Neural progenitor cell (in vitro differentiated cells): ENCODE data around the gene NLK. TPM values are rescaled to one million over a fixed set of nuclear protein-coding genes. Genes with fewer than 3 reads are reported as not detected.

Experiments used
- DNase-seq: peaks from one replicate; pipeline ENCODE4 v3.0.0-alpha.2; 2016; ENCODE audit warnings: low spot score
- H2AFZ ChIP-seq: fragments of 200-600 bp; sonication (generic); replicated peaks from 2 replicates; pipeline ENCODE4 v1.6.1; 2016; ENCODE audit warnings: antibody characterized with exemption
- H3F3A ChIP-seq: fragments of 200-600 bp; sonication (generic); 2 replicates; pipeline ENCODE4 v1.6.1; 2016; ENCODE audit warnings: antibody characterized with exemption, low read depth
- H3K27ac ChIP-seq: fragments of 200-600 bp; sonication (generic); 2 replicates; pipeline ENCODE4 v1.5.1; 2016; ENCODE audit warnings: mild to moderate bottlenecking
- H3K27me3 ChIP-seq: fragments of 200-600 bp; sonication (generic); 2 replicates; pipeline ENCODE4 v1.6.1; 2016; ENCODE audit warnings: mild to moderate bottlenecking, moderate library complexity
- H3K36me3 ChIP-seq: fragments of 200-600 bp; sonication (generic); 2 replicates; pipeline ENCODE4 v1.5.1; 2016
- H3K4me1 ChIP-seq: fragments of 200-600 bp; sonication (generic); 2 replicates; pipeline ENCODE4 v1.6.1; 2016; ENCODE audit warnings: mixed run types
- H3K4me2 ChIP-seq: fragments of 200-600 bp; sonication (generic); 2 replicates; pipeline ENCODE4 v1.6.1; 2016
- H3K4me3 ChIP-seq: fragments of 200-600 bp; sonication (generic); 2 replicates; pipeline ENCODE4 v1.5.1; 2016
- H3K79me2 ChIP-seq: fragments of 200-600 bp; sonication (generic); 2 replicates; pipeline ENCODE4 v1.6.1; 2016; ENCODE audit warnings: low read depth
- H3K9ac ChIP-seq: fragments of 200-600 bp; sonication (generic); 2 replicates; pipeline ENCODE4 v1.6.1; 2016
- H3K9me3 ChIP-seq: fragments of 200-600 bp; sonication (generic); 2 replicates; pipeline ENCODE4 v1.5.1; 2016; ENCODE audit warnings: low read depth
- H4K20me1 ChIP-seq: fragments of 200-600 bp; sonication (generic); 2 replicates; pipeline ENCODE4 v1.6.1; 2016; ENCODE audit warnings: low read depth
- H3K27ac Mint-ChIP-seq: 3 replicates; pipeline ENCODE4 v1.8.0; 2021; ENCODE audit warnings: mixed read lengths
- H3K27me3 Mint-ChIP-seq: 2 replicates; pipeline ENCODE4 v1.8.0; 2022; ENCODE audit warnings: low read depth, mild to moderate bottlenecking, inconsistent platforms, moderate library complexity, mixed read lengths; ENCODE audit not compliant: insufficient read depth
- H3K36me3 Mint-ChIP-seq: 3 replicates; pipeline ENCODE4 v1.8.0; 2021; ENCODE audit warnings: mixed read lengths
- H3K4me1 Mint-ChIP-seq: 3 replicates; pipeline ENCODE4 v1.8.0; 2021; ENCODE audit warnings: mixed read lengths
- H3K4me3 Mint-ChIP-seq: 3 replicates; pipeline ENCODE4 v1.8.0; 2021; ENCODE audit warnings: mild to moderate bottlenecking, moderate library complexity, mixed read lengths
- H3K9me3 Mint-ChIP-seq: 3 replicates; pipeline ENCODE4 v1.8.0; 2020; ENCODE audit warnings: mixed read lengths
- EZH2 ChIP-seq: fragments of 200-600 bp; sonication (generic); IDR thresholded peaks from 2 replicates; pipeline ENCODE4 v1.6.1; 2017; ENCODE audit warnings: antibody characterized with exemption, mild to moderate bottlenecking, moderate library complexity
- EZH2phosphoT487 ChIP-seq: fragments of 200-600 bp; sonication (generic); IDR thresholded peaks from 2 replicates; pipeline ENCODE4 v1.6.1; 2017; ENCODE audit warnings: antibody characterized with exemption
- total RNA-seq: library from RNA; depleted of rRNA; stranded (reverse); fragments of >200 nt; gene quantifications from 2 replicates; pipeline ENCODE4 v1.2.3, GENCODE V29; 2015; ENCODE audit warnings: low replicate concordance
- TF ChIP-seq, protein P1 (sequence below): fragments of 200-600 bp; sonication (generic); IDR thresholded peaks from 2 replicates; pipeline ENCODE4 v1.5.1; 2017; ENCODE audit warnings: antibody characterized with exemption, mild to moderate bottlenecking

NLK gene
- total RNA-seq, 1 donor from 2014 or later: 61.7 TPM

- H2AFZ ChIP-seq: no peak overlapping the region
- no peaks in the 10 kb centered on the region for H4K20me1 ChIP-seq
- H3K79me2 ChIP-seq: no peaks in the 10 kb centered on the region
- H3K9me3 ChIP-seq: no peaks in the 10 kb centered on the region
- H3K27ac Mint-ChIP-seq: no peak overlapping the region
- no peak overlapping the region for H3K27ac ChIP-seq
- H3F3A ChIP-seq: no peaks in the 10 kb centered on the region
- no peaks in the 10 kb centered on the region for H3K4me1 Mint-ChIP-seq
- H3K4me3 ChIP-seq: no peak overlapping the region
- H3K9ac ChIP-seq: no peak overlapping the region
- TF ChIP-seq, protein P1, sequence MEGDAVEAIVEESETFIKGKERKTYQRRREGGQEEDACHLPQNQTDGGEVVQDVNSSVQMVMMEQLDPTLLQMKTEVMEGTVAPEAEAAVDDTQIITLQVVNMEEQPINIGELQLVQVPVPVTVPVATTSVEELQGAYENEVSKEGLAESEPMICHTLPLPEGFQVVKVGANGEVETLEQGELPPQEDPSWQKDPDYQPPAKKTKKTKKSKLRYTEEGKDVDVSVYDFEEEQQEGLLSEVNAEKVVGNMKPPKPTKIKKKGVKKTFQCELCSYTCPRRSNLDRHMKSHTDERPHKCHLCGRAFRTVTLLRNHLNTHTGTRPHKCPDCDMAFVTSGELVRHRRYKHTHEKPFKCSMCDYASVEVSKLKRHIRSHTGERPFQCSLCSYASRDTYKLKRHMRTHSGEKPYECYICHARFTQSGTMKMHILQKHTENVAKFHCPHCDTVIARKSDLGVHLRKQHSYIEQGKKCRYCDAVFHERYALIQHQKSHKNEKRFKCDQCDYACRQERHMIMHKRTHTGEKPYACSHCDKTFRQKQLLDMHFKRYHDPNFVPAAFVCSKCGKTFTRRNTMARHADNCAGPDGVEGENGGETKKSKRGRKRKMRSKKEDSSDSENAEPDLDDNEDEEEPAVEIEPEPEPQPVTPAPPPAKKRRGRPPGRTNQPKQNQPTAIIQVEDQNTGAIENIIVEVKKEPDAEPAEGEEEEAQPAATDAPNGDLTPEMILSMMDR: no peak
- H3K9me3 Mint-ChIP-seq: peaks cover 7% of the 10 kb centered on the region
- H3K27me3 Mint-ChIP-seq: peaks cover 6% of the 10 kb centered on the region
- H3K36me3 ChIP-seq: no peaks in the 10 kb centered on the region
- no peaks in the 10 kb centered on the region for H3K4me1 ChIP-seq
- H3K4me2 ChIP-seq: no peak overlapping the region
- no peaks in the 10 kb centered on the region for H3K27me3 ChIP-seq
- DNase-seq: no peak
- H3K36me3 Mint-ChIP-seq: no peaks in the 10 kb centered on the region
- no peak overlapping the region for H3K4me3 Mint-ChIP-seq
Observed at GRCh38 chr17:28216528-28216927, 174.1 kb downstream of the NLK start.

DNA sequence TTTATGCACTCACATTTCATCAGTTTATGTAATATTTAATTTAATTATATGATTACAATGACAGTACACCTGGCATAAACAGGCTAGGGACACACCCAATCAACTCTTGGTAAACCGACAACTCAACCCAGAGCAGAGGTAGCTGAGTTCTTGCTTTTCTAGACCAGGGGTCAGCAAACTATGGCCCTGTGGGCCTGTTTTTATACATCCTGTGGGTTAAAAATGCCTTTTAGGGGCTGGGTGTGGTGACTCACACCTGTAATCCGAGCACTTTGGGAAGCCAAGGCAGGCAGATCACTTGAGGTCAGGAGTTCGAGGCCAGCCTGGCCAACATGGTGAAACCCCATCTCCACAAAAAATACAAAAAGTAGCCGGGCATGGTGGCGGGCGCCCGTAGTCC is 177.3 kb downstream of the NLK start:
- no peaks in the 10 kb centered on the region for H3K4me1 ChIP-seq
- TF ChIP-seq, protein P1: no peak
- TF ChIP-seq EZH2: no peak
- no peak for TF ChIP-seq EZH2phosphoT487
- H3K27me3 Mint-ChIP-seq: peaks cover 8% of the 10 kb centered on the region
- no peak overlapping the region for H3K4me3 Mint-ChIP-seq
- DNase-seq: no peak
- H3K79me2 ChIP-seq: no peaks in the 10 kb centered on the region
- H3K4me2 ChIP-seq: no peak overlapping the region
- no peak overlapping the region for H3K4me3 ChIP-seq
- H3K9me3 Mint-ChIP-seq: peaks cover 10% of the 10 kb centered on the region
- H3F3A ChIP-seq: no peaks in the 10 kb centered on the region
- H2AFZ ChIP-seq: no peak overlapping the region
- no peaks in the 10 kb centered on the region for H3K27me3 ChIP-seq
- no peaks in the 10 kb centered on the region for H3K4me1 Mint-ChIP-seq
- peaks cover 6% of the 10 kb centered on the region for H3K36me3 Mint-ChIP-seq
- H3K27ac Mint-ChIP-seq: no peak overlapping the region
- no peak overlapping the region for H3K27ac ChIP-seq
- no peak overlapping the region for H3K9ac ChIP-seq
- no peaks in the 10 kb centered on the region for H4K20me1 ChIP-seq
- H3K36me3 ChIP-seq: no peaks in the 10 kb centered on the region
- H3K9me3 ChIP-seq: no peaks in the 10 kb centered on the region

DNA sequence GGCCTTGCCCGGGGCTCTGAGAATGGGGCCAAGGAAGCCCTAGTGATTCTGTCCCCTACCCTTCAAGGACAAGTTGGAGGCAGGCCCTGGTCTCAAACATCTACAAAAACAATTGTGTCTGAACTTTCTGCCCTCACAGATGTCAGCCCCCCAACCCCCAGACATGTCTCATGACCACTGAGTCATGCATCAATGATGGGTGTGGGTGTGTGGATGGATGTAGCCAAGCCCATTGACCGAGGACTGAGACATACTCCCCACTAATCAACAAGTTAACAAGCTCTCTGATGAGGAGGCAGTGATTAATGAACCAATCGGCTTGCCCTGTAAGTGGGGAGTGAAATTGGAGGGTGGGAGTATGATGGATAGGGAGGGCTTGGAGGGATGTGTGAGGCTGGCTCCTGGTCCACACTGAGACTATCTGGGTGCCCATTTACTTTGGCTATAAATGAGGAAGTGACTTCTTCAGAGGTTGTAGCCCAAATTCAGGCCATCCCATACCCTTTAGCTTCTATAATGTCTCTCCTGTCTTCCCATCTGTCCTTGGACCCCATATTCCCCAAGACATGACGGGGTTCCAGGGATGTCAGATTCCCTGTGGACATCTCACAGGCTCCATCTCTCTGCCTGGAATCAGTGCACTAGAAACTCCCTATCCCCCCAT is 179.4 kb downstream of the NLK start:
- no peaks in the 10 kb centered on the region for H4K20me1 ChIP-seq
- no peaks in the 10 kb centered on the region for H3K27me3 ChIP-seq
- no peak overlapping the region for H3K27ac ChIP-seq
- H3K36me3 Mint-ChIP-seq: peaks cover 6% of the 10 kb centered on the region
- peaks cover 8% of the 10 kb centered on the region for H3K27me3 Mint-ChIP-seq
- H3K4me3 Mint-ChIP-seq: no peak overlapping the region
- H3K4me2 ChIP-seq: no peak overlapping the region
- no peak for DNase-seq
- H3K4me1 Mint-ChIP-seq: peaks cover 5% of the 10 kb centered on the region
- H3F3A ChIP-seq: peaks cover 7% of the 10 kb centered on the region
- TF ChIP-seq, protein P1: no peak
- TF ChIP-seq EZH2 (no peak), EZH2phosphoT487 (no peak)
- no peaks in the 10 kb centered on the region for H3K9me3 ChIP-seq
- H3K79me2 ChIP-seq: no peaks in the 10 kb centered on the region
- H2AFZ ChIP-seq: no peak overlapping the region
- no peak overlapping the region for H3K4me3 ChIP-seq
- H3K36me3 ChIP-seq: no peaks in the 10 kb centered on the region
- peaks cover 10% of the 10 kb centered on the region for H3K9me3 Mint-ChIP-seq
- no peak overlapping the region for H3K9ac ChIP-seq
- no peaks in the 10 kb centered on the region for H3K4me1 ChIP-seq
- H3K27ac Mint-ChIP-seq: no peak overlapping the region
